ENCODE data around the gene IL2RA. TPM values are rescaled to one million over a fixed set of nuclear protein-coding genes. Genes with fewer than 3 reads are reported as not detected.

IL2RA gene
- total and polyA plus RNA-seq, 10 of the 15 experiments (the other 5 are each of a cell fraction or from before 2014, with no cell fraction given), result 2.2 to 6.0 (median 4.9) TPM

- Histone ChIP-seq H4K20me1 (ENCODE audit: control insufficient read depth, insufficient read depth) (no peaks in the 10 kb centered on the region), H3K4me3 (no peak overlapping the region; the same call in 1 of the 2 replicates), H3K9me3 (replicated peaks; ENCODE audit: control insufficient read depth, insufficient read depth, low read length) (no peaks in the 10 kb centered on the region), H3K27ac (ENCODE audit: control insufficient read depth, insufficient read depth) (no peak overlapping the region), H2AFZ (ENCODE audit: control insufficient read depth, low read depth, low read length) (no peak overlapping the region), H3K36me3 (ENCODE audit: control insufficient read depth in 2 of 2, insufficient read depth in 2 of 2, low read length in 1 of 2) (peaks cover 1 to 5% of the 10 kb centered on the region in 2 experiments; a peak in 3 of 4 replicates), H3K79me2 (ENCODE audit: control insufficient read depth, insufficient read depth, low read length) (peaks cover 57% of the 10 kb centered on the region), H3K27me3 (replicated peaks in 1 of 2; ENCODE audit: control insufficient read depth in 2 of 2, insufficient read depth in 2 of 2, low read length in 1 of 2) (no peaks in the 10 kb centered on the region), H3K4me1 (ENCODE audit: control insufficient read depth, insufficient read depth, low read length) (peaks cover 23% of the 10 kb centered on the region), H3K4me2 (ENCODE audit: control insufficient read depth, insufficient read depth) (0 out of 2 replicates have a peak overlapping the region, but pooled peaks have one; percentile 95), H3K9ac (ENCODE audit: control insufficient read depth, insufficient read depth, low read length) (no peak overlapping the region)
- WGBS (ENCODE audit: insufficient coverage, insufficient replicate concordance, low lambda C conversion rate, missing lambda C conversion rate), result 92% methylated on average over 3 of the region's 3 CpGs
- BruUV-seq (replicated peaks), result no TSS peak
- ChIA-PET SMC1A (ENCODE audit: uncharacterized antibody, unreplicated experiment) (interaction anchor here (1.0 to 1.7 kb wide), 4 partner anchors 16 to 161 kb away, joined by 3 to 4 read pairs (median 4); no protein-coding TSS in a partner anchor), CTCF (interaction anchor here (2.9 kb wide), 1 partner anchor 43 kb away, joined by 7 read pairs; no protein-coding TSS in a partner anchor), RAD21 (ENCODE audit: unreplicated experiment) (no interaction called here), POLR2A (interaction anchor here (0.7 to 2.0 kb wide), 3 partner anchors 77 to 239 kb away, joined by 3 to 6 read pairs (median 4); no protein-coding TSS in a partner anchor)
- intact Hi-C loops (cut with micrococcal nuclease; ENCODE audit: unreplicated experiment), result no loop called here
- no peak for FAIRE-seq
- no peak for DNase-seq (ENCODE audit: low read depth, low spot score)
- in situ Hi-C loops (cut with MboI), result no loop called here
- TF ChIP-seq MYC (IDR thresholded peaks at IDR 0.05; ENCODE audit: insufficient read depth, insufficient read length, insufficient replicate concordance, low read length, severe bottlenecking), result no peak
- no peak for TF ChIP-seq ZBTB4 (CRISPR knock-in tag; IDR thresholded peaks at IDR 0.05)
- no peak for TF ChIP-seq YBX1 (IDR thresholded peaks at IDR 0.05)
- TF ChIP-seq MEF2A (IDR thresholded peaks at IDR 0.05; ENCODE audit: insufficient read depth, low read depth, low read length), result no peak
- TF ChIP-seq TCF12 (IDR thresholded peaks at IDR 0.05; ENCODE audit: low read depth, low read length), result no peak
- TF ChIP-seq SRF (IDR thresholded peaks at IDR 0.05; ENCODE audit: low read depth in 2 of 2, low read length in 2 of 2), result no peak
- no peak for TF ChIP-seq MTA3 (IDR thresholded peaks at IDR 0.05; ENCODE audit: borderline replicate concordance, low read length)
- TF ChIP-seq TBL1XR1 (IDR thresholded peaks at IDR 0.05; ENCODE audit: low read depth, low read length), result no peak
- no peak for TF ChIP-seq EED (IDR thresholded peaks at IDR 0.05; ENCODE audit: low read depth)
- no peak for TF ChIP-seq ZBTB33 (IDR thresholded peaks at IDR 0.05)
- no peak for TF ChIP-seq E2F4 (IDR thresholded peaks at IDR 0.05; ENCODE audit: low read depth, low read length)
- no peak for TF ChIP-seq RELA (IDR thresholded peaks at IDR 0.05; ENCODE audit: borderline replicate concordance, partially characterized antibody)
- no peak for TF ChIP-seq RELB (IDR thresholded peaks at IDR 0.05; ENCODE audit: low read depth)
- no peak for ATAC-seq
Observed at GRCh38 chr10:5970527-5970926, 91.6 kb downstream of the IL2RA start.
